SK-N-SH (cell line): ENCODE results near the gene WNT1. TPM values are rescaled to one million over a fixed set of nuclear protein-coding genes. Genes with fewer than 3 reads are reported as not detected.

ENCODE experiments used
- CTCF ChIA-PET: fragments of 300-600, 350-600 bp; formaldehyde crosslinking; extraction: SDS; loops from one replicate; lab custom pipeline; 2021; lab: Yijun Ruan, JAX
- POLR2A ChIA-PET: fragments of 350-600 bp; sonication (Branson Sonifier 250); formaldehyde crosslinking; extraction: SDS; loops from one replicate; lab custom pipeline; 2020; ENCODE audit warnings: antibody characterized with exemption, inconsistent platforms; lab: Yijun Ruan, JAX
- DNase-seq: peaks from one replicate; pipeline ENCODE4 v3.0.0; 2012
- H2AFZ ChIP-seq: fragments of 200-600 bp; sonication (generic); 2 replicates; pipeline ENCODE4 v1.8.1; 2016; ENCODE audit warnings: antibody characterized with exemption, mild to moderate bottlenecking, low read depth
- H3F3A ChIP-seq: fragments of 200-600 bp; sonication (generic); replicated peaks from 2 replicates; pipeline ENCODE3; 2016; ENCODE audit warnings: antibody characterized with exemption, mild to moderate bottlenecking; ENCODE audit not compliant: insufficient read depth
- H3K27ac ChIP-seq, 2 experiments: fragments of 200-500 bp in 1 of 2; fragments of 200-600 bp in 1 of 2; sonication (Bioruptor generic) in 1 of 2; sonication (generic), shearing (Covaris generic) in 1 of 2; 2 replicates each; pipeline versions ENCODE4 v1.5.1 to v1.6.1; 2014 to 2016; ENCODE audit warnings: low read depth in 2 of 2, inconsistent platforms in 1 of 2, low read length in 1 of 2, mild to moderate bottlenecking in 1 of 2, mixed read lengths in 1 of 2
- H3K27me3 ChIP-seq: fragments of 200-600 bp; sonication (generic), shearing (Covaris generic); 2 replicates; pipeline ENCODE4 v1.6.1; 2016; ENCODE audit warnings: mixed run types; ENCODE audit not compliant: insufficient read depth
- H3K36me3 ChIP-seq, 2 experiments: fragments of 200-500 bp in 1 of 2; fragments of 200-600 bp in 1 of 2; sonication (Bioruptor generic) in 1 of 2; sonication (generic) in 1 of 2; replicated peaks in 1 of 2; 2 replicates each; pipeline versions ENCODE3 to v1.5.1; 2014 to 2016; ENCODE audit warnings: low read length in 1 of 2, mild to moderate bottlenecking in 1 of 2; ENCODE audit not compliant: insufficient read depth in 2 of 2, control insufficient read depth in 1 of 2
- H3K4me1 ChIP-seq, 2 experiments: fragments of 200-500 bp in 1 of 2; fragments of 200-600 bp in 1 of 2; sonication (Bioruptor generic) in 1 of 2; sonication (generic), shearing (Covaris generic) in 1 of 2; 2 replicates each; pipeline versions ENCODE4 v1.5.1 to v1.6.1; 2014 to 2016; ENCODE audit warnings: low read depth in 1 of 2, low read length in 1 of 2, mixed run types in 1 of 2; ENCODE audit not compliant: insufficient read depth in 2 of 2, control insufficient read depth in 1 of 2
- H3K4me2 ChIP-seq: fragments of 200-600 bp; sonication (generic), shearing (Covaris generic); 2 replicates; pipeline ENCODE4 v1.6.1; 2017; ENCODE audit warnings: mixed run types
- H3K4me3 ChIP-seq, 2 experiments: fragments of 200-500 bp in 1 of 2; fragments of 200-600 bp in 1 of 2; sonication (Bioruptor generic) in 1 of 2; sonication (generic), shearing (Covaris generic) in 1 of 2; 2 replicates each; pipeline versions ENCODE4 v1.5.1 to v1.8.1; 2014 to 2016; ENCODE audit warnings: low read depth in 2 of 2, inconsistent platforms in 1 of 2, low read length in 1 of 2, mild to moderate bottlenecking in 1 of 2, mixed read lengths in 1 of 2, moderate library complexity in 1 of 2
- H3K79me2 ChIP-seq: fragments of 200-600 bp; sonication (generic); 2 replicates; pipeline ENCODE4 v1.8.1; 2017; ENCODE audit warnings: mild to moderate bottlenecking; ENCODE audit not compliant: insufficient read depth
- H3K9ac ChIP-seq: fragments of 200-600 bp; sonication (generic); 2 replicates; pipeline ENCODE4 v1.6.1; 2017; ENCODE audit warnings: mixed run types
- H3K9me2 ChIP-seq: fragments of 200-600 bp; sonication (generic); 2 replicates; pipeline ENCODE4 v1.6.1; 2017; ENCODE audit warnings: mixed run types
- H3K9me3 ChIP-seq: fragments of 200-600 bp; sonication (generic); 2 replicates; pipeline ENCODE4 v1.6.1; 2017; ENCODE audit warnings: mixed run types, mild to moderate bottlenecking, moderate library complexity
- H4K20me1 ChIP-seq: fragments of 200-600 bp; sonication (generic); 2 replicates; pipeline ENCODE4 v1.6.1; 2017; ENCODE audit warnings: mild to moderate bottlenecking, mixed run types; ENCODE audit not compliant: insufficient read depth
- ELF1 ChIP-seq: IDR thresholded peaks from 2 replicates; pipeline ENCODE4 v1.4.0; 2012
- EP300 ChIP-seq, 2 experiments: IDR thresholded peaks; 2 replicates each; pipeline versions ENCODE4 v1.4.0 to v1.6.1; 2012; ENCODE audit warnings: borderline replicate concordance in 1 of 2, low read depth in 1 of 2, low read length in 1 of 2
- MAX ChIP-seq: IDR thresholded peaks from 2 replicates; pipeline ENCODE4 v1.4.0; 2012; ENCODE audit warnings: low read depth
- MXI1 ChIP-seq: IDR thresholded peaks from 2 replicates; pipeline ENCODE4 v1.6.1; 2012; ENCODE audit warnings: mild to moderate bottlenecking, low read depth, low read length, improper control_type of control experiment
- NFIC ChIP-seq: IDR thresholded peaks from 2 replicates; pipeline ENCODE4 v1.4.0; 2012; ENCODE audit warnings: borderline replicate concordance
- PBX3 ChIP-seq: IDR thresholded peaks from 2 replicates; pipeline ENCODE4; 2012
- REST ChIP-seq: IDR thresholded peaks from 2 replicates; pipeline ENCODE4 v1.6.1; 2012; ENCODE audit warnings: mild to moderate bottlenecking, low read depth, low read length, moderate library complexity
- RFX5 ChIP-seq: IDR thresholded peaks from 2 replicates; pipeline ENCODE4 v1.6.1; 2012; ENCODE audit warnings: mild to moderate bottlenecking, improper control_type of control experiment, low read length
- SIN3A ChIP-seq: IDR thresholded peaks from 2 replicates; pipeline ENCODE4 v1.6.1; 2012; ENCODE audit warnings: low read depth, mild to moderate bottlenecking, low read length, moderate library complexity, borderline replicate concordance
- TAF1 ChIP-seq: IDR thresholded peaks from 2 replicates; pipeline ENCODE4 v1.6.1; 2012; ENCODE audit warnings: low read depth, mild to moderate bottlenecking, low read length, moderate library complexity, borderline replicate concordance
- TEAD4 ChIP-seq: IDR thresholded peaks from 2 replicates; pipeline ENCODE4 v1.4.0; 2012; ENCODE audit warnings: mild to moderate bottlenecking, borderline replicate concordance; ENCODE audit not compliant: insufficient read depth
- USF2 ChIP-seq: fragments of 150-350 bp; IDR thresholded peaks from 2 replicates; pipeline ENCODE4 v1.6.1; 2017; ENCODE audit warnings: antibody characterized with exemption, low read length, low read depth, borderline replicate concordance
- YY1 ChIP-seq: IDR thresholded peaks from 2 replicates; pipeline ENCODE4 v1.4.0; 2012; ENCODE audit warnings: low read depth, mild to moderate bottlenecking
- WGBS: methylation state at CpG from one replicate; pipeline ENCODE4 v1.1.6; 2017; ENCODE audit warnings: low lambda C conversion rate; 5-methylcytosine and 5-hydroxymethylcytosine counted together
- polyA plus RNA-seq, 3 experiments: library from polyadenylated mRNA; depleted of rRNA; stranded (reverse); fragments of >200 nt; gene quantifications; 2 replicates each; pipeline ENCODE4 v1.2.3, GENCODE V29; 2012

The WNT1 gene
- polyA plus RNA-seq, 1 of the 3 experiments (the other 2 are of a cell fraction): not detected

GRCh38 chr12:48969160-48969771 lies 8.9 kb upstream of the WNT1 start:
- Histone ChIP-seq H3F3A (peaks cover 10% of the 10 kb centered on the region), H3K9me2 (no peaks in the 10 kb centered on the region), H3K4me1 (peaks cover 0 to 13% of the 10 kb centered on the region in 2 experiments; a peak in 1 of 4 replicates), H3K36me3 (no peaks in the 10 kb centered on the region), H3K27me3 (peaks cover 48% of the 10 kb centered on the region; the same call in 1 of the 2 replicates), H3K9me3 (no peaks in the 10 kb centered on the region), H3K9ac (no peak overlapping the region), H3K79me2 (no peaks in the 10 kb centered on the region), H3K27ac (no peak overlapping the region), H2AFZ (no peak overlapping the region), H4K20me1 (no peaks in the 10 kb centered on the region), H3K4me2 (no peak overlapping the region), H3K4me3 (no peak overlapping the region)
- ChIA-PET CTCF (interaction anchor here (0.9 to 32.2 kb wide), 10 partner anchors 11 to 119 kb away, joined by 3 to 935 read pairs (median 4); partner anchors contain the start of genes ARF3, DDN, FKBP11 and WNT1), POLR2A (no interaction called here)
- DNase-seq: peak; percentile 35
- WGBS: 41% methylated on average over 6 of the region's 8 CpGs
- no peak for TF ChIP-seq SIN3A
- TF ChIP-seq PBX3: no peak
- no peak for TF ChIP-seq REST
- no peak for TF ChIP-seq MXI1
- TF ChIP-seq USF2: no peak
- TF ChIP-seq EP300 (IDR thresholded peaks at IDR 0.05; ENCODE audit: borderline replicate concordance in 1 of 2, low read depth in 1 of 2, low read length in 1 of 2): no peak
- TF ChIP-seq TAF1: no peak
- no peak for TF ChIP-seq RFX5
- TF ChIP-seq ELF1: no peak
- no peak for TF ChIP-seq NFIC
- TF ChIP-seq YY1: no peak
- no peak for TF ChIP-seq MAX
- no peak for TF ChIP-seq TEAD4
